ENCODE measurements around the gene NMUR2. TPM values are rescaled to one million over a fixed set of nuclear protein-coding genes. Genes with fewer than 3 reads are reported as not detected.

Gene NMUR2
- total and polyA plus RNA-seq, 4 donors, result 0.01 to 0.49 (median 0.28) TPM; not detected in 1

DNA sequence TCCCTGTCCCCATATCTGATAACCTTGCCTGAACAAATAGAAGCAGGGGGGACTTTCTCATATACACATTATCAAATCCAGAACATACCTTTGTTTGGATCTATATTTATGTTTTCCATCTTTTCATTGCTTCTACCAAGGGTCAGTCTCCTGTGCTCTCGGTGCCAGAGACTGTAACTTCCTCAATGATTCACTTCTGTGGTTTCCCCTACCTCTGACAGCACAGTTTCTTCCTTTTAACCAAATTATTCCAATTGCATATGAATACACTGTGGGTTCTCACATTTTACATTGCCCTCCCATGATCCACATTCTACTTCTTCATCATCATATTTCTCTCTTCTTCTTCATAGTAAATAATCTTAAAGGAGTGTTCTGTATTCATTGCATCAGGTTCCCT, 32.2 kb downstream of the NMUR2 start:
- Histone ChIP-seq H3K27me3 (ENCODE audit: control insufficient read depth in 3 of 3, insufficient read depth in 3 of 3, low read length in 2 of 3) (no peaks in the 10 kb centered on the region), H3K27ac (ENCODE audit: low read depth in 1 of 2, low read length in 1 of 2) (no peak overlapping the region), H3K9me3 (ENCODE audit: control insufficient read depth in 4 of 4, insufficient read depth in 3 of 4, low read length in 3 of 4) (no peaks in the 10 kb centered on the region), H3K9ac (ENCODE audit: insufficient read depth in 1 of 2, low read length in 2 of 2) (no peak overlapping the region), H3K4me1 (ENCODE audit: control insufficient read depth in 5 of 5, insufficient read depth in 5 of 5, low read length in 5 of 5) (no peaks in the 10 kb centered on the region), H3K36me3 (ENCODE audit: control insufficient read depth in 4 of 4, insufficient read depth in 4 of 4, low read length in 4 of 4) (no peaks in the 10 kb centered on the region), H3K4me3 (no peak overlapping the region)
- TF ChIP-seq, protein P1, sequence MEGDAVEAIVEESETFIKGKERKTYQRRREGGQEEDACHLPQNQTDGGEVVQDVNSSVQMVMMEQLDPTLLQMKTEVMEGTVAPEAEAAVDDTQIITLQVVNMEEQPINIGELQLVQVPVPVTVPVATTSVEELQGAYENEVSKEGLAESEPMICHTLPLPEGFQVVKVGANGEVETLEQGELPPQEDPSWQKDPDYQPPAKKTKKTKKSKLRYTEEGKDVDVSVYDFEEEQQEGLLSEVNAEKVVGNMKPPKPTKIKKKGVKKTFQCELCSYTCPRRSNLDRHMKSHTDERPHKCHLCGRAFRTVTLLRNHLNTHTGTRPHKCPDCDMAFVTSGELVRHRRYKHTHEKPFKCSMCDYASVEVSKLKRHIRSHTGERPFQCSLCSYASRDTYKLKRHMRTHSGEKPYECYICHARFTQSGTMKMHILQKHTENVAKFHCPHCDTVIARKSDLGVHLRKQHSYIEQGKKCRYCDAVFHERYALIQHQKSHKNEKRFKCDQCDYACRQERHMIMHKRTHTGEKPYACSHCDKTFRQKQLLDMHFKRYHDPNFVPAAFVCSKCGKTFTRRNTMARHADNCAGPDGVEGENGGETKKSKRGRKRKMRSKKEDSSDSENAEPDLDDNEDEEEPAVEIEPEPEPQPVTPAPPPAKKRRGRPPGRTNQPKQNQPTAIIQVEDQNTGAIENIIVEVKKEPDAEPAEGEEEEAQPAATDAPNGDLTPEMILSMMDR (IDR thresholded peaks at IDR 0.05; ENCODE audit: control extremely low read depth, extremely low read depth), result no peak
- ATAC-seq (ENCODE audit: insufficient read depth, low FRiP score) (no peak), DNase-seq (no peak)
- WGBS, 2 donors, result 33 to 52% methylated on average over 1 of the region's 1 CpG

- Histone ChIP-seq H3K9me3 (ENCODE audit: control insufficient read depth in 4 of 4, insufficient read depth in 3 of 4, low read length in 3 of 4) (no peaks in the 10 kb centered on the region), H3K36me3 (ENCODE audit: control insufficient read depth in 4 of 4, insufficient read depth in 4 of 4, low read length in 4 of 4) (no peaks in the 10 kb centered on the region), H3K9ac (ENCODE audit: insufficient read depth in 1 of 2, low read length in 2 of 2) (no peak overlapping the region), H3K27ac (ENCODE audit: low read depth in 1 of 2, low read length in 1 of 2) (no peak overlapping the region), H3K27me3 (ENCODE audit: control insufficient read depth in 3 of 3, insufficient read depth in 3 of 3, low read length in 2 of 3) (no peaks in the 10 kb centered on the region), H3K4me1 (ENCODE audit: control insufficient read depth in 5 of 5, insufficient read depth in 5 of 5, low read length in 5 of 5) (peaks cover 0 to 3% (median 0%) of the 10 kb centered on the region in 5 donors), H3K4me3 (no peak overlapping the region)
- DNase-seq, result no peak
- ATAC-seq (ENCODE audit: insufficient read depth, low FRiP score), result no peak
- TF ChIP-seq, protein P1 (IDR thresholded peaks at IDR 0.05; ENCODE audit: control extremely low read depth, extremely low read depth), result no peak
Observed at GRCh38 chr5:152369298-152369697, 35.8 kb downstream of the NMUR2 start.

DNA sequence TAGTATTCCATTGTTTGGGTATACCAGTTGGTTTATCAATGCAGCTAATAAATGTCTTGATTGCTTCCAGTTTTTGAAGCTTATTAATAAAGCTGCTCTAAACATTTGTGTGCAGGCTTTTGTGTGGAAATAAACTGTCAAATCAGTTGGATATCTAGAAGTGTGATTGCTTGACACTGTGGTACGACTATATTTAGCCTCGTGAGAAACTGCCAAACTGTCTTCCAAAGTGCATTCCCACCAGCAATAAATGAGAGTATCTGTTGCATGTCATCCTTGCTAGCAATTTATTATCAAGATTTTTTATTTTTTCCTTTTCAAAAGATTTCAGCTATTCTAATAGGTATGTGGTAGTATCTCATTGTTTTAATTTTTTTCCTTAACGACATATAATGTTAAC, 37.5 kb downstream of the NMUR2 start:
- WGBS, 2 donors, result 76 to 89% methylated on average over 3 of the region's 3 CpGs
- no peak for DNase-seq
- Histone ChIP-seq H3K9ac (ENCODE audit: insufficient read depth in 1 of 2, low read length in 2 of 2) (no peak overlapping the region), H3K4me3 (no peak overlapping the region), H3K27ac (ENCODE audit: low read depth in 1 of 2, low read length in 1 of 2) (no peak overlapping the region), H3K27me3 (ENCODE audit: control insufficient read depth in 3 of 3, insufficient read depth in 3 of 3, low read length in 2 of 3) (no peaks in the 10 kb centered on the region), H3K4me1 (ENCODE audit: control insufficient read depth in 5 of 5, insufficient read depth in 5 of 5, low read length in 5 of 5) (peaks cover 0 to 3% (median 0%) of the 10 kb centered on the region in 5 donors), H3K9me3 (ENCODE audit: control insufficient read depth in 4 of 4, insufficient read depth in 3 of 4, low read length in 3 of 4) (no peaks in the 10 kb centered on the region), H3K36me3 (ENCODE audit: control insufficient read depth in 4 of 4, insufficient read depth in 4 of 4, low read length in 4 of 4) (no peaks in the 10 kb centered on the region)
- no peak for ATAC-seq (ENCODE audit: insufficient read depth, low FRiP score)
- TF ChIP-seq, protein P1 (IDR thresholded peaks at IDR 0.05; ENCODE audit: control extremely low read depth, extremely low read depth), result no peak

DNA sequence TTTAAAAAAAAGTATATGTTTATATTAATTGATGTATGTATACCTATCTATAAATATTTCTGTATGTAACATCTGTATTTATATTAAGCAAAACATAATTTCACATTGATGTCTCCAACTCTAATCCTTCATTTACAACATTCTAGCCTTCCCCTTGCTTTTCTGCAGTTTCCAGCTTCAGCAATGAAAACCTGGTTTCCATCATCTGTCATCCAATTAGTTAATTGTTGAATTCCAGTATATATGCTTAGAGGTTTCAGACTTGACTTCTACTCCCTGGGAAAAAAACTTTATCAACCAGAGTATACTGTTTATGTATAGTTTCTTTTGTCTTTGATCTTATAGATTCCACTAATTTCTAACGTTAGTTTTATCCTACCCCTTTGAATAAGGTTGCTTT, 38.4 kb downstream of the NMUR2 start:
- peak in 2 of 3 donors; percentile 69 to 74 for DNase-seq
- ATAC-seq (ENCODE audit: insufficient read depth, low FRiP score), result no peak
- TF ChIP-seq, protein P1 (IDR thresholded peaks at IDR 0.05; ENCODE audit: control extremely low read depth, extremely low read depth), result no peak
- no peaks in the 10 kb centered on the region for H3K36me3 ChIP-seq (ENCODE audit: control insufficient read depth in 4 of 4, insufficient read depth in 4 of 4, low read length in 4 of 4)
- no peaks in the 10 kb centered on the region for H3K27me3 ChIP-seq (ENCODE audit: control insufficient read depth in 3 of 3, insufficient read depth in 3 of 3, low read length in 2 of 3)
- H3K27ac ChIP-seq (ENCODE audit: low read depth in 1 of 2, low read length in 1 of 2), result no peak overlapping the region
- no peak overlapping the region for H3K4me3 ChIP-seq
- no peaks in the 10 kb centered on the region for H3K9me3 ChIP-seq (ENCODE audit: control insufficient read depth in 4 of 4, insufficient read depth in 3 of 4, low read length in 3 of 4)
- peaks cover 0 to 3% (median 0%) of the 10 kb centered on the region in 5 donors for H3K4me1 ChIP-seq (ENCODE audit: control insufficient read depth in 5 of 5, insufficient read depth in 5 of 5, low read length in 5 of 5)
- no peak overlapping the region for H3K9ac ChIP-seq (ENCODE audit: insufficient read depth in 1 of 2, low read length in 2 of 2)
- WGBS, 2 donors, result 49 to 75% methylated on average over 1 of the region's 1 CpG

Measured in lung (tissue), 12 donors.